Loucy (cell line): ENCODE measurements around the gene KRTAP12-3.

Experiments
- EZH2phosphoT487 ChIP-seq: fragments of 200-600 bp; IDR thresholded peaks from 2 replicates; pipeline ENCODE4 v1.6.1; 2018; ENCODE audit warnings: antibody characterized with exemption, mild to moderate bottlenecking, moderate library complexity, borderline replicate concordance
- TF ChIP-seq, protein P1 (sequence below): fragments of 200-600 bp; sonication (generic); conservative IDR thresholded peaks from 2 replicates; pipeline ENCODE4 v1.5.1; 2014; ENCODE audit warnings: mild to moderate bottlenecking, antibody characterized with exemption, low read length

DNA sequence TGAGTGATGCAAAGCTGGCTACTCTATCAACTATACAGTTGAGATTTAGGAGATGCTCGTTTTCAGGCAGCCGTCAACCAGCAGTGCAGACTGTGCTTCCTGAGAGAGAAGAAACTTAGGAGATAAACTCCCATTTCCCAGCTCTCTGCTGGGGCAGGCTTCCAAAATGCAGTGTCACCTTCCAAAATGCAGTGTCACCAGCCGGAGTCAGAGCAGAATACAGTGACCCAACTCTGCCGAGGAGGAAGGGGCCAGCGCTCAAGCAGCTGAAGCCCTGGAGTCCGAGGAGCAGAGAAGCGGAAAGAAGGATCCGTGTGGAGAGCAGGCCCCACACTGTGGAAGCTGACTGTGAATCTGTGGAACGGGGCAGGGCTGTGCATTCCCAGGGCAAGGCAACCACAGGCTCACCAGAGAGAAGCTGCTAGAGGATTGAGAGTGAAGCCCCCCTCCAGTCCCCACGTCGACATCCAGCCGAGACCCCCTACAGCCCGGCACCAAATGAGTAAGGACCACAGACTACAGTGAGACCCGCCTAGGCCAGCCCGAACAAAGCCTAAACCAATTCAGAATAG is 24.9 kb downstream of the KRTAP12-3 start:
- TF ChIP-seq, protein P1, sequence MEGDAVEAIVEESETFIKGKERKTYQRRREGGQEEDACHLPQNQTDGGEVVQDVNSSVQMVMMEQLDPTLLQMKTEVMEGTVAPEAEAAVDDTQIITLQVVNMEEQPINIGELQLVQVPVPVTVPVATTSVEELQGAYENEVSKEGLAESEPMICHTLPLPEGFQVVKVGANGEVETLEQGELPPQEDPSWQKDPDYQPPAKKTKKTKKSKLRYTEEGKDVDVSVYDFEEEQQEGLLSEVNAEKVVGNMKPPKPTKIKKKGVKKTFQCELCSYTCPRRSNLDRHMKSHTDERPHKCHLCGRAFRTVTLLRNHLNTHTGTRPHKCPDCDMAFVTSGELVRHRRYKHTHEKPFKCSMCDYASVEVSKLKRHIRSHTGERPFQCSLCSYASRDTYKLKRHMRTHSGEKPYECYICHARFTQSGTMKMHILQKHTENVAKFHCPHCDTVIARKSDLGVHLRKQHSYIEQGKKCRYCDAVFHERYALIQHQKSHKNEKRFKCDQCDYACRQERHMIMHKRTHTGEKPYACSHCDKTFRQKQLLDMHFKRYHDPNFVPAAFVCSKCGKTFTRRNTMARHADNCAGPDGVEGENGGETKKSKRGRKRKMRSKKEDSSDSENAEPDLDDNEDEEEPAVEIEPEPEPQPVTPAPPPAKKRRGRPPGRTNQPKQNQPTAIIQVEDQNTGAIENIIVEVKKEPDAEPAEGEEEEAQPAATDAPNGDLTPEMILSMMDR: no peak
- TF ChIP-seq EZH2phosphoT487: no peak
